Activated CD4-positive, alpha-beta T cell treated with anti-CD3 and anti-CD28 coated beads, Interleukin-2, Interleukin-6, amounts not matched to agents 100 ng/mL and 50 ng/mL, durations not matched to agents 16 hours and 8 hours (primary cell): ENCODE measurements around the gene IGLL1.
"Not testable (repeated sequence)": the region's sequence is repeated elsewhere in the genome, so short reads cannot be mapped to it uniquely, and the experiment has no call there.

Source experiments
- DNase-seq: peaks from one replicate; pipeline ENCODE4 v3.0.0-alpha.2; 2020

IGLL1 gene

DNA sequence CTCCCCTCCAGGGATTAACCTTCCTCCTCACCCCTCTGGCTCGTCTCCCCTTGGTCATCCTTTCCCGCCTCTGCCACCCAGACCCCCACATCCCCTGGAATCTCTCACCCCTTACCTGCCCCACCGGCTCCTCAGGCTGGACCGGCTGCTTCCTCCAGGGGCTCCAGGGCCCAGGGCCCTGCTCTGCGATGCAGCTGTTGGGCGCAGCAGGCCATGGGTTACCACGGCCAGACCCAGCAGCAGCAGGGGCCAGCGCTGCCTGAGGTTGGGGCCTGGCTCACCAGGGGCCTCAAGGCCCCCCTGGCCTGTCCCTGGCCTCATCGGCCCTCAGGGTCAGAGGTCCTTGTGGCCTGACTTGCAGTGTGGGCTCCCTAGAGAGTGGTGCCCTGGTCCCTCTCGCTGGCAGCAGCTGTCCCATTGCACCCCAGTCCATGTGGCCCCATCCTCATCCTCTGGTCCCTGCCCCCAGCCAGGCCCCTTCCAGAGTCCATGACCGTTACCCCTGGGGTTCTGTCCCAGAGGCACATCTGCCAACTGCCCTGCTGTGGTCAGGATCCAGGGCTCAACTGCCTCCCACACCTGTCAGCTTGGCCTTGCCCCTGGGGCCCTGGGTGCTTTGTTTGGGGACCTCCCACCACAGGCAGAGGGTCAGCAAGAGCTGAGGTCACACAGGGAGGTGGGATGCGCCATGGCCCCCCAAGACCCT, at the start of gene IGLL1:
Gene IGLL1, minus strand, starts transcription at position 421 of the 706 bp plus-strand sequence. Its CDS starts 100 bp downstream, at position 321.
- no peak for DNase-seq

DNA sequence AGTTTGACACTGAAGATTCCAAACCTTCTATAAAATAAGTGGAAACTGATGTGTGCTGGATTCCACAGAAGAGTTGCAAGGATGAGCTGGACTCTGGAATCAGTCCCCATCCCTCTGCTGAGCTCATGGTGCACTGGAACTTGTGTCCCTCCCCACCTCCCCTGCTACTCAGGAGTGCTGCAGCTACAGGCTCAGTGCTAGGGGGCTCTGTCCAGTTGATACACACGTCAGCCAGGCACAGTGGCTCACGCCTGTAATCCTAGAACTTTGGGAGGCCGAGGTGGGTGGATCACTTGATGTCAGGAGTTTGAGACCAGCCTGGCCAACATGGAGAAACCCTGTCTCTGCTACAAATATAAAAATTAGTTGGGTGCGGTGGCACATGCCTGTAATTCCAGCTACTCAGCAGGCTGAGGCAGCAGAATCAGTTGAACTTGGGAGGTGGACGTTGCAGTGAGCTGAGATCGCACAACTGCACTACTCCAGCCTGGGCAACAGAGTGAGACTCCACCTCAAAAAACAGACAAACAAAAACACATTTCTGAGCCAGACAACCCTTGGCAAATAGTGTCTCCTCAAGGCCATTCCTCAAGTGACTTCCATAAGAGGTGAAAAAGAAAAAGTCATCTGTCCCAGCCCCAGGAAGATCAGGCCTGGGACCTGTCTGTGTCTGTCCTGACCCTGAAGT, 48.1 kb upstream of the IGLL1 start:
- not testable (repeated sequence) for DNase-seq

DNA sequence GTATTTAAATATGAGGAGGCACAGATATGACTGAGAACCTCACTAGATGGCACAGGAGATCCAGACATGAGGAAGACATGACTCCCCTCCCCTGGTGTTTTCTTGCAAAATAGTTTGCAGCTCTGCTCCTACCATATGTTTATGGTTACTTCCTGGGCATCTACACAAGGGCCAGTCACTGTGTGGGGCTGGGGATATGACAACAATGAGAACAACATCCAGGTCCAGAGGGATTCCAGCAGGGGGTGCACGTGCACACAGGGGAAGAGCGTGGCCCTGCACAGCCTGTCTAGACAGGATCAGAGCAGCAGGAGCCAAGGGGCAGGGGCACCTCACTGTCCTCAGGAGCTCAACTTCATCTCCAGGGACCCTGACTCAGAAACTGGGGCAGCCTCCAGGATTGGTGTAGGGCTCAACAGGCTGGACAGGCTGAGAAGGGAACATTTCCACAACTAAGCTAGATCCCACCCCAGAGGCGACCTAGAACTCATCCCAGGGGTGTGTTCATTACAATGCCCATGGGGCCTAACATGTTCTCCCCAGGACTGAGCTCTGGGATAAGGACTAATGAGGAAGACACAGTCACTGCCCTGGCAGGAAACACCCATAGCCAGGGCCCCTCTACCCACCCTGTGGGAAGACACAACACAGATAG, 47.4 kb upstream of the IGLL1 start:
- peak; percentile 70 for DNase-seq

GRCh38 chr22:23626286-23626975, 46.3 kb upstream of the IGLL1 start:
- DNase-seq, result no peak

- DNase-seq, result no peak
Measured at GRCh38 chr22:23622634-23623033, 42.5 kb upstream of the IGLL1 start.

DNA sequence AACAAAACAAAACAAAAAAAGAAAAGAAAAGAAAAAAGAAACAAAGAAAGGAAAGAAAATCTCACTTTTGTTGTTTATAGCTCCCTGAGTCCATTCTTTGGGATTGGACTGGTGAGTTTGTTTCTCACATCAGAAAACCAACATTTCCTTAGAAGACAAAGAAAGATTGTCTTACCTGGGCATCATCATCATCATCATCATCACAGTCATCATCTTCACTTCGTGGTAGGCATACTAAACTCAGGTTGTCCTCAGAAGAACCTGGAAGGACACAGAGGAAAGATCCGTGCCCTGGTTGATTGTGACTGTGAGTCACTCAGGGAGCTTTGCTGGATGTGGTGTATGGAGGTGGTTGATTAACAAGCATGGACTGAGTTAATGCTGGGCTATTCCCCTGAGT, 41.8 kb upstream of the IGLL1 start:
- DNase-seq, result not testable (repeated sequence)

GRCh38 chr22:23621082-23621780, 41.1 kb upstream of the IGLL1 start:
- DNase-seq, result no peak

DNA sequence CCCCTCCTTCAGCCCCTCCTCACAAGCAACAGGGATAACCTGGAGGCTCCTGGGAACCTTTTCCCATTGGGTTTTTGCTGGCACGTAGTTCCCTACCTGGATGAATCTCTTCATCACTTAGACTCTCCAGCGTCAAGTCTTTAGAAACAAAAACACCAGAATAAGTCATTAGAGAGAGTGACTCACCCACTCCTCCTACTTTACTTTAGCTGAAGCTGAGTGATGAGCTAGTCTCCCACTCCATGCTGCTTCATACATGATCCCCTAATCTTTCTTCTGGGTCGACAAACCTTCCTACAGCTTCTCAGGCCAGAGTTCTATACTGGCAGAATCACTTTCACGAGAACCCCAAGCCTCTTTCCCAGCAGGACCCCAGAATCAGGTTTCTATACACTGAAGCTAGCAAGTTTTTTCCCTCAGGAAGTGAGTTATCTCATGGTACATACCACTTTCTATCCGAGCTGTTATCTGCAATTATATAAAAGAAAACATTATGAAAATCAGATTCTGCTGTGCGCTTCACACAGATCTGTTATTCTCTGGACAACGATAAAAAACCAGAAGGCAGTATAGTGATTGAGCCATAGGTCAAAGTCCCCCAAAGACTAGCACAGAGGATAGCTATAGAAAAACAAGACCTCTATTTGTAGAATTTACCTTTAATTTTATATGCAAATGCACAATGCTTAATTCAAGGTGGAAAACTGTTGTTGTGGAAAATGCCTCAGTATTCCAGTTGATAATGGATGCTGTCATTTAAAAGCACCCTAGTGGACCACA, 33.3 kb upstream of the IGLL1 start:
- no peak for DNase-seq

GRCh38 chr22:23609983-23610781, 30.1 kb upstream of the IGLL1 start:
- DNase-seq, result peak; percentile 28

- no peak for DNase-seq
Measured at GRCh38 chr22:23608583-23608982, 28.5 kb upstream of the IGLL1 start.

DNA sequence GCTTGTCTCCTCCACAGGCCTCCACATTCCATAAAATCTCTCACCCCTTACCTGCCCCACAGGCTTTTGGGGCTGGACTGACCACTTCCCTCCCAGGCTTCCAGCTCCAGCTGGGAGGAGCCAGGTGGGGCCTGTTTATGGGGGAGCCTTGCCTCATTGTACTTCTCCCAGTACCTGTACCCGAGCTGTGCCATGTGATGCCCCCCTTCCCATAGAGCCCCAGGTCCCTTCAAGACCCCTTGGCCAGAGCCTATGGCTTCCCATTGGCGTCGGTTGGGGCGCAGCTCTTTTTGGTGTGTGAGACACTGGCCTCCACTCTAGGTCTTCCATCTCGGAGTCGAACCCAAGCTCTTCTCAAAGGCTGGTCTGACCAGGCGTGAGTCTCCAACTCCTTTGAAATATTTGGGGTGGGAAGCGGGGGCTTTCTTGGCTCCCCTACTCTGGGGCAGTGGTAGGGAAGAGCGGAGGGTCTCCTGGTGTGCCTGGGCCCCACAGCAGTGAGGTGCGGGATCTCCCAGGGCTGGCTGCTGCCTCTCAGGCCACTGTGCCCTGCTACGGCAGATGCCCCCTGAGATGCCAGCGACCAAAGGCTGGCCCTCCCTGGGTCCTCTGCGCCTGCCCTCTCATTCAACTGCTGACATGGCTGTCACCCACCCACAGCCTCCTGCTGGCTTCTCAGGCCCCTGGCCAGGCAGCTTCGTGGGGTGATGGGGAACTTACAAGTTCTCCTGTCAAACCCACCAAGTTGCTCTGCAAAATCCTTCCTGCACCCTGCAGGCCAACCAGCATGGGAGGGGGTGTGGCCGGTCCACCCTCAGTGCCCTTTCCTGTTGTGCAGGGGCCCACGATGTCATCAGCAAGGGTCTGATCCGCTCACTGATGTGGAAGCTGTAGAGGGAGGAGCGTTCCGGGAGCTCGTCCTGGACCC, 26.4 kb upstream of the IGLL1 start:
- no peak for DNase-seq

DNA sequence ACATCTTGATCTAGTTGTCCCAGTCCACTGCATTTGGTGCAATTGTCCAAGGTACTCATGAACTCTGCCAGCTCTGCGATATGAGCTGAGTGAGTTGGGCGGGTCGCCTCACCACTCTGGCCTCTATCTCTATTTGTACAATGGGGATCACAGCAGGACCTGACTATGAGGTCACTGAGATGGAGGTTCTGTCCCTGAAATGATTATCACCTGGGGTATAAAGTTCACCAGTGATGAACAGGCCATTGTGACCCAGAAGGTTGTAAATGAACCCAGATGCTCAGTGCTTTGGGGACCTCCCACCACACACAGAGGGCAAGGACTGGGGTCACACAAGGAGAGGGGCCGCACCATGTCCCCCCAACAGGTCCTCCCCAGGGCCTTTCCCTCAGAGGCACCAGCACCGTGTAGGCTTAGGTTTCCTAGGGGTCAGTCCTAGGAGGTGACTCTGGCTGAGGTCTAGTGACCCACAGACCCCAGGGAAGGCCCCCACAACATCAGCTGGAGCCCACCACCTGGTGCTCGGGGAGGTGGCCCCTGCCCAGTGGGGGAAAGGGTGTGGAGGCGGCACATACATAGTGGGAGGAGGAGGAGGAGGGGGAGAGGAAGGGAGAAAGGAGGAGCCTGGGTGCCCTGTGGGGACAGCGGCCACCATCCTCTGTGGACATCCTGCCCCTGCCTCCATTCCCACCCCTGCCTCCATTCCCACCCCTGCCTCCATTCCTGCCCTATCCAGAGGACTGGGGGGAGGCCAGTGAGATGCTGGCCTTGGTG, 25.0 kb upstream of the IGLL1 start:
- DNase-seq, result no peak

- DNase-seq, result no peak
Measured at GRCh38 chr22:23603266-23603665, 23.2 kb upstream of the IGLL1 start.

DNA sequence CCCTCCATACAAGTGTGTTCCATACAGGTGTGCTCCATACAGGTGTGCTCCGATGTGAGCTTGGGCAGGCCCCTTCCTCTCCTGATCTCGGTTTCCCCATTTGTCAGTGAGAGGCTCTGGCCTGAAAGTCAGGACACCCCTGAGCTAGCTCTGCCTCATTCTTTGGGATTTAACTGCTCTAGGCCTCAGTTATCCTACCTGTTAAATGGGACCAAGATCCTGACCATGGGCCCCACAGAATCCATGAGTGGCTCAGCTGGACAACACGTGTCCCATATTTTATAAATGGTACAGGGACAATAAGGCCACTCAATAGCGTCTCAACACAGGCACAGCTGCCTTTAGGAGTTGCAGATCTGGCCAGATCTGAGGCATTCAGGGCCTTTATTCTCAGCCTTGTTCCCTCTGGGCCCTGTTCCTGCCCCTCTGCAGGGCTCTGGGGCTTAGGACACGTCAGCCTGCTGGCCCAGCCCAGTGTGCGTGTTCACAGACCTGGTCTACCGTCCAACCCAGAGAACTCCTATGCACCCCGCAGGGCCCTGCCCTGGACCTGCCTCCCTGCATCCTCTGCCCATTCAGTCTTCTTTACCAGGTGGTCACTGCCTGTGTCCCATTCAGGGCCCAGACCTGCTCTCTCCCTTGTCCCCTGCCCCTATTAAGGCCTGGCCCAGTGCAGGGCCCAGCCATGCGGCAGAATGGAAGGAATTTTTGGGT, 18.9 kb upstream of the IGLL1 start:
- DNase-seq, result no peak

DNA sequence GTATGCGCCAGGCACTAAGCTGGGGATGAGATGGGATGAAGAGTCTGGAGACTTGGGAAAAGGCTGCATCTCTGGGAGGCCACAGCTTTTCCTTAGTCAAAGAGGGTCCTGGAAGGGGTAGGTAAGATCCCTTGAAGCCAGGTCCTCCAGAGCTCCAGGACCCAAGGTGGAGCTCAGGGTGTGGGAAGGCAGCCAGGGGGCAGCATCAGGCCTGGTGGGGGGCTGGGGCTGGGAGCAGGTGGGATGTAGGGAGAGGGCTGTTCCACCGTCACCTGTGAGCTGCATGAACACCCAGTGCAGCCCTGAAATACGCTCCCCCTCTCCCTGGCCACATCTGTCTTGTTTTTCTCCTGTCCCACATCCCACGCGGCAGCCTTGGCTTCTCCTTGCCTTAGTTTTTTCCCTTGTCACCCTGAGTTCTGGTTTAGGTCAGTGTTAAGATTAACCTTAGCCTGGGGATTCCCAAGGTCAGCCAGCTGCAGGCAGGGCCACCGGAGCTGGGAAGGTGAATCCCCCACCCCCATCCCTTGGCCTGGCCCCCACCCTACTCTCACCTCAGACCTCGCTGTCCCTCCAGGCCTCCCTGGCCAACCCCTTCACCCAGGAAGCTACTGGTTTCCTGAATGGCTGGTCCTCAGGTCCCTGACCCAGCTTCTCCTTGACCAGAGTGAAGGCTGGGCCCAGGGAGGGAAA, 17.6 kb upstream of the IGLL1 start:
- DNase-seq, result not testable (repeated sequence)

GRCh38 chr22:23595904-23596303, 15.8 kb upstream of the IGLL1 start:
- not testable (repeated sequence) for DNase-seq

DNA sequence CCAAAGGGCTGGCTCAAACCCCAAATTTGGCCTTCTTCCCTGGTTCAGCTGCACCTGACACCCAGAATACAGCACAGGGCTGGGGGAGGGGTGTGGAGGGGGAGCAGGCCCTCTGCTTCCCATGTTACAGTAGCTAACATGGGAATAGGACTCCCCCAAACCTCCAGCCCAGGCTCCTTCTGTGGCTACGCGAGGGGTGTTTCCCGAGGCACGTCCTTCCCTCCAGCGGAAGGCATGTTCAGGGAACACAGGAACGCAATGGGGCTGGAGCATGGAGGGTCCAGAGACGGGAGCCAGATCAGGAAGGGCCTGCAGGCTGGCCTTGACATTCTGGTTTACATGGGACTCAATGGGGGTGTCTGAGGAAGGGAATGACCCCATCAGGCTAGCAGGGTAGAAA, 11.8 kb upstream of the IGLL1 start:
- no peak for DNase-seq
